K562 (cell line): ENCODE results near the gene LRRC7. TPM values are rescaled to one million over a fixed set of nuclear protein-coding genes. Genes with fewer than 3 reads are reported as not detected.

Source experiments
- ARID1B ChIP-seq: fragments of 450-650 bp; IDR thresholded peaks from 2 replicates; pipeline ENCODE4 v1.6.1; 2016; ENCODE audit warnings: antibody characterized with exemption, mild to moderate bottlenecking, inconsistent platforms
- BACH1 ChIP-seq: fragments of 200-800 bp; sonication (Bioruptor generic); IDR thresholded peaks from 2 replicates; pipeline ENCODE4 v1.6.1; 2016; ENCODE audit warnings: missing genetic modification characterization, missing compliant biosample characterization
- GTF3C2 ChIP-seq: IDR thresholded peaks from 3 replicates; pipeline ENCODE4 v1.6.1; 2011; ENCODE audit warnings: borderline replicate concordance, mild to moderate bottlenecking, moderate library complexity; ENCODE audit not compliant: insufficient read length; ENCODE audit errors: extremely low read depth
- HDAC2 ChIP-seq: fragments of 450-650 bp; IDR thresholded peaks from 2 replicates; pipeline ENCODE4 v1.6.1; 2016; ENCODE audit warnings: mild to moderate bottlenecking
- IFI16 ChIP-seq: fragments of 250-450 bp; sonication (Bioruptor Pico); IDR thresholded peaks from 2 replicates; pipeline ENCODE4 v2.1.2; 2022; ENCODE audit warnings: mild to moderate bottlenecking, inconsistent platforms
- PHB ChIP-seq: fragments of 250-450 bp; sonication (Bioruptor Pico); IDR thresholded peaks from 2 replicates; pipeline ENCODE4 v1.5.0; 2021
- POLR2B ChIP-seq: fragments of 450-650 bp; IDR thresholded peaks from 2 replicates; pipeline ENCODE4 v1.6.1; 2018; ENCODE audit warnings: low read depth; ENCODE audit not compliant: partially characterized antibody
- SMAD2 ChIP-seq: fragments of 150-350 bp; IDR thresholded peaks from 2 replicates; pipeline ENCODE4 v1.6.1; 2014; ENCODE audit warnings: low read depth, mild to moderate bottlenecking, low read length
- THAP12 ChIP-seq: fragments of 250-450 bp; sonication (Bioruptor Pico); IDR thresholded peaks from 2 replicates; pipeline ENCODE4 v1.9.0; 2021; ENCODE audit warnings: mild to moderate bottlenecking, inconsistent platforms
- ZNF140 ChIP-seq: fragments of 250-450 bp; sonication (Bioruptor Pico); IDR thresholded peaks from 2 replicates; pipeline ENCODE4 v1.8.0; 2021; ENCODE audit warnings: moderate library complexity, mild to moderate bottlenecking, inconsistent platforms
- polyA plus RNA-seq, 8 experiments: library from polyadenylated mRNA; depleted of rRNA in 4 of 8; stranded (reverse) in 5 of 8; unstranded in 3 of 8; fragments of >200 nt; fragmentation: Nextera tagmentation in 2 of 8; fragmentation: Illumina TruSeq in 1 of 8; extraction: Ambion mirVana in 2 of 8; extraction: Trizol in 1 of 8; gene quantifications; 2 replicates each; pipeline versions ENCODE4 v1.2.1 to v1.2.3, GENCODE V29; 2011 to 2014; ENCODE audit warnings: inconsistent platforms in 1 of 8, missing spikeins in 1 of 8
- total RNA-seq, 7 experiments: library from RNA; depleted of rRNA in 6 of 7; stranded (reverse); fragments of >200 nt in 6 of 7; fragmentation: Illumina TruSeq in 2 of 7; extraction: Trizol in 2 of 7; gene quantifications; 2 replicates each; pipeline versions ENCODE4 v1.2.1 to v1.2.3, GENCODE V29; 2011 to 2021; ENCODE audit warnings: low replicate concordance in 1 of 7
- TF ChIP-seq, protein P1 (sequence below): fragments of 450-650 bp; IDR thresholded peaks from 2 replicates; pipeline ENCODE4 v1.6.1; 2016; ENCODE audit warnings: mild to moderate bottlenecking, moderate library complexity

Gene LRRC7
- total and polyA plus RNA-seq, 9 of the 15 experiments (the other 6 are each of a cell fraction or from before 2014, with no cell fraction given): 0.09 to 0.94 (median 0.49) TPM

- TF ChIP-seq, protein P1, sequence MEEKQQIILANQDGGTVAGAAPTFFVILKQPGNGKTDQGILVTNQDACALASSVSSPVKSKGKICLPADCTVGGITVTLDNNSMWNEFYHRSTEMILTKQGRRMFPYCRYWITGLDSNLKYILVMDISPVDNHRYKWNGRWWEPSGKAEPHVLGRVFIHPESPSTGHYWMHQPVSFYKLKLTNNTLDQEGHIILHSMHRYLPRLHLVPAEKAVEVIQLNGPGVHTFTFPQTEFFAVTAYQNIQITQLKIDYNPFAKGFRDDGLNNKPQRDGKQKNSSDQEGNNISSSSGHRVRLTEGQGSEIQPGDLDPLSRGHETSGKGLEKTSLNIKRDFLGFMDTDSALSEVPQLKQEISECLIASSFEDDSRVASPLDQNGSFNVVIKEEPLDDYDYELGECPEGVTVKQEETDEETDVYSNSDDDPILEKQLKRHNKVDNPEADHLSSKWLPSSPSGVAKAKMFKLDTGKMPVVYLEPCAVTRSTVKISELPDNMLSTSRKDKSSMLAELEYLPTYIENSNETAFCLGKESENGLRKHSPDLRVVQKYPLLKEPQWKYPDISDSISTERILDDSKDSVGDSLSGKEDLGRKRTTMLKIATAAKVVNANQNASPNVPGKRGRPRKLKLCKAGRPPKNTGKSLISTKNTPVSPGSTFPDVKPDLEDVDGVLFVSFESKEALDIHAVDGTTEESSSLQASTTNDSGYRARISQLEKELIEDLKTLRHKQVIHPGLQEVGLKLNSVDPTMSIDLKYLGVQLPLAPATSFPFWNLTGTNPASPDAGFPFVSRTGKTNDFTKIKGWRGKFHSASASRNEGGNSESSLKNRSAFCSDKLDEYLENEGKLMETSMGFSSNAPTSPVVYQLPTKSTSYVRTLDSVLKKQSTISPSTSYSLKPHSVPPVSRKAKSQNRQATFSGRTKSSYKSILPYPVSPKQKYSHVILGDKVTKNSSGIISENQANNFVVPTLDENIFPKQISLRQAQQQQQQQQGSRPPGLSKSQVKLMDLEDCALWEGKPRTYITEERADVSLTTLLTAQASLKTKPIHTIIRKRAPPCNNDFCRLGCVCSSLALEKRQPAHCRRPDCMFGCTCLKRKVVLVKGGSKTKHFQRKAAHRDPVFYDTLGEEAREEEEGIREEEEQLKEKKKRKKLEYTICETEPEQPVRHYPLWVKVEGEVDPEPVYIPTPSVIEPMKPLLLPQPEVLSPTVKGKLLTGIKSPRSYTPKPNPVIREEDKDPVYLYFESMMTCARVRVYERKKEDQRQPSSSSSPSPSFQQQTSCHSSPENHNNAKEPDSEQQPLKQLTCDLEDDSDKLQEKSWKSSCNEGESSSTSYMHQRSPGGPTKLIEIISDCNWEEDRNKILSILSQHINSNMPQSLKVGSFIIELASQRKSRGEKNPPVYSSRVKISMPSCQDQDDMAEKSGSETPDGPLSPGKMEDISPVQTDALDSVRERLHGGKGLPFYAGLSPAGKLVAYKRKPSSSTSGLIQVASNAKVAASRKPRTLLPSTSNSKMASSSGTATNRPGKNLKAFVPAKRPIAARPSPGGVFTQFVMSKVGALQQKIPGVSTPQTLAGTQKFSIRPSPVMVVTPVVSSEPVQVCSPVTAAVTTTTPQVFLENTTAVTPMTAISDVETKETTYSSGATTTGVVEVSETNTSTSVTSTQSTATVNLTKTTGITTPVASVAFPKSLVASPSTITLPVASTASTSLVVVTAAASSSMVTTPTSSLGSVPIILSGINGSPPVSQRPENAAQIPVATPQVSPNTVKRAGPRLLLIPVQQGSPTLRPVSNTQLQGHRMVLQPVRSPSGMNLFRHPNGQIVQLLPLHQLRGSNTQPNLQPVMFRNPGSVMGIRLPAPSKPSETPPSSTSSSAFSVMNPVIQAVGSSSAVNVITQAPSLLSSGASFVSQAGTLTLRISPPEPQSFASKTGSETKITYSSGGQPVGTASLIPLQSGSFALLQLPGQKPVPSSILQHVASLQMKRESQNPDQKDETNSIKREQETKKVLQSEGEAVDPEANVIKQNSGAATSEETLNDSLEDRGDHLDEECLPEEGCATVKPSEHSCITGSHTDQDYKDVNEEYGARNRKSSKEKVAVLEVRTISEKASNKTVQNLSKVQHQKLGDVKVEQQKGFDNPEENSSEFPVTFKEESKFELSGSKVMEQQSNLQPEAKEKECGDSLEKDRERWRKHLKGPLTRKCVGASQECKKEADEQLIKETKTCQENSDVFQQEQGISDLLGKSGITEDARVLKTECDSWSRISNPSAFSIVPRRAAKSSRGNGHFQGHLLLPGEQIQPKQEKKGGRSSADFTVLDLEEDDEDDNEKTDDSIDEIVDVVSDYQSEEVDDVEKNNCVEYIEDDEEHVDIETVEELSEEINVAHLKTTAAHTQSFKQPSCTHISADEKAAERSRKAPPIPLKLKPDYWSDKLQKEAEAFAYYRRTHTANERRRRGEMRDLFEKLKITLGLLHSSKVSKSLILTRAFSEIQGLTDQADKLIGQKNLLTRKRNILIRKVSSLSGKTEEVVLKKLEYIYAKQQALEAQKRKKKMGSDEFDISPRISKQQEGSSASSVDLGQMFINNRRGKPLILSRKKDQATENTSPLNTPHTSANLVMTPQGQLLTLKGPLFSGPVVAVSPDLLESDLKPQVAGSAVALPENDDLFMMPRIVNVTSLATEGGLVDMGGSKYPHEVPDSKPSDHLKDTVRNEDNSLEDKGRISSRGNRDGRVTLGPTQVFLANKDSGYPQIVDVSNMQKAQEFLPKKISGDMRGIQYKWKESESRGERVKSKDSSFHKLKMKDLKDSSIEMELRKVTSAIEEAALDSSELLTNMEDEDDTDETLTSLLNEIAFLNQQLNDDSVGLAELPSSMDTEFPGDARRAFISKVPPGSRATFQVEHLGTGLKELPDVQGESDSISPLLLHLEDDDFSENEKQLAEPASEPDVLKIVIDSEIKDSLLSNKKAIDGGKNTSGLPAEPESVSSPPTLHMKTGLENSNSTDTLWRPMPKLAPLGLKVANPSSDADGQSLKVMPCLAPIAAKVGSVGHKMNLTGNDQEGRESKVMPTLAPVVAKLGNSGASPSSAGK: no peak
- TF ChIP-seq SMAD2: no peak
- no peak for TF ChIP-seq GTF3C2
- TF ChIP-seq IFI16: no peak
- TF ChIP-seq ARID1B: no peak
- TF ChIP-seq THAP12 (CRISPR knock-in tag): no peak
- no peak for TF ChIP-seq POLR2B
- TF ChIP-seq ZNF140 (CRISPR knock-in tag): no peak
- no peak for TF ChIP-seq BACH1
- TF ChIP-seq PHB (CRISPR knock-in tag): no peak
- no peak for TF ChIP-seq HDAC2
Observed at GRCh38 chr1:69595486-69595885, 27.8 kb downstream of the LRRC7 start (continued).
